Suprapubic skin (tissue), 4 donors: ENCODE results near the gene COPG2. TPM values are rescaled to one million over a fixed set of nuclear protein-coding genes. Genes with fewer than 3 reads are reported as not detected.

Experiments
- total RNA-seq, 4 donors: library from RNA; depleted of rRNA; stranded (reverse); fragments of >200 nt; gene quantifications; one replicate each; pipeline ENCODE4 v1.1.0, GENCODE V29; 2016

Gene COPG2
- total RNA-seq, 4 donors from 2014 or later, result 17.9 to 24.8 (median 21.0) TPM

Other genes starting within 250 kb of the COPG2 start
- 1 to 10 TPM; 1.1 to 4.6 (median 4.2) TPM for gene CEP41, start 227.7 kb downstream of the COPG2 start, total RNA-seq
- gene MEST, start 176.7 kb downstream of the COPG2 start, total RNA-seq, result 10 to 100 TPM in 3 of 4 donors, 1 to 10 TPM in 1; 7.5 to 17.5 (median 12.4) TPM
- gene TSGA13, start 17.8 kb upstream of the COPG2 start, total RNA-seq, result not detected
- gene KLF14, start 65.5 kb upstream of the COPG2 start, total RNA-seq, result under 1 TPM in 2 of 4 donors, not detected in 2; 0.40 to 0.42 TPM